SK-N-SH (cell line): ENCODE results near the gene NR5A2.

Experiments used
- CTCF ChIP-seq: fragments of 200-600 bp; sonication (generic); IDR thresholded peaks from 2 replicates; pipeline ENCODE4 v1.6.1; 2017; ENCODE audit warnings: antibody characterized with exemption, mild to moderate bottlenecking, moderate library complexity
- SIN3A ChIP-seq: IDR thresholded peaks from 2 replicates; pipeline ENCODE4 v1.6.1; 2012; ENCODE audit warnings: low read depth, mild to moderate bottlenecking, low read length, moderate library complexity, borderline replicate concordance

- TF ChIP-seq CTCF (no peak), SIN3A (no peak)
Observed at GRCh38 chr1:200176181-200176580, 148.7 kb downstream of the NR5A2 start.
